Measurements from ENCODE around the gene SPTBN5. TPM values are rescaled to one million over a fixed set of nuclear protein-coding genes. Genes with fewer than 3 reads are reported as not detected.

The SPTBN5 gene
- total RNA-seq, 1 experiment from 2014 or later, result 1.2 TPM

DNA sequence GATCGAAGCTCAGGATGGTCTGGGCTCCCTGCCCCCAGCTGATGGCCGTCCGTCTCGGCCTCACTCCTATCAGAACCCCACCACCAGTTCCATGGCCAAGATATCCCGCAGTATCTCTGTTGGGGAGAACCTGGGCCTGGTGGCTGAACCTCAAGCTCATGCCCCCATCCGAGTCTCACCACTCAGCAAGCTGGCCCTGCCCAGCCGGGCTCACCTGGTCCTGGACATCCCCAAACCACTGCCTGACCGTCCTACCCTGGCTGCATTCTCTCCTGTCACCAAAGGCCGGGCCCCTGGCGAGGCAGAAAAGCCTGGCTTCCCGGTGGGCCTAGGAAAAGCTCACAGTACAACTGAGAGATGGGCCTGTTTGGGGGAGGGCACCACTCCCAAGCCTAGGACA is 70.4 kb downstream of the SPTBN5 start:
- no peaks in the 10 kb centered on the region for H3K27me3 Mint-ChIP-seq (ENCODE audit: low read depth)
- ATAC-seq (no peak), DNase-seq (ENCODE audit: low spot score) (no peak)
- POLR2A ChIA-PET, result interaction anchor here (0.7 kb wide), 1 partner anchor 31 kb away, joined by 3 read pairs; no protein-coding TSS in a partner anchor
- no peak overlapping the region for H3K4me3 Mint-ChIP-seq
- H3K36me3 Mint-ChIP-seq, result no peaks in the 10 kb centered on the region
- H3K27ac Mint-ChIP-seq, result no peak overlapping the region
- CTCF ChIA-PET, result interaction anchor here (0.6 to 3.7 kb wide), 3 partner anchors 13 to 50 kb away, joined by 3 to 30 read pairs (median 3); partner anchors contain the start of gene MAPKBP1
- H3K9me3 Mint-ChIP-seq, result no peaks in the 10 kb centered on the region
- TF ChIP-seq, protein P1, sequence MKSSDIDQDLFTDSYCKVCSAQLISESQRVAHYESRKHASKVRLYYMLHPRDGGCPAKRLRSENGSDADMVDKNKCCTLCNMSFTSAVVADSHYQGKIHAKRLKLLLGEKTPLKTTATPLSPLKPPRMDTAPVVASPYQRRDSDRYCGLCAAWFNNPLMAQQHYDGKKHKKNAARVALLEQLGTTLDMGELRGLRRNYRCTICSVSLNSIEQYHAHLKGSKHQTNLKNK (CRISPR knock-in tag; IDR thresholded peaks at IDR 0.05), result no peak
- TF ChIP-seq, protein P2, sequence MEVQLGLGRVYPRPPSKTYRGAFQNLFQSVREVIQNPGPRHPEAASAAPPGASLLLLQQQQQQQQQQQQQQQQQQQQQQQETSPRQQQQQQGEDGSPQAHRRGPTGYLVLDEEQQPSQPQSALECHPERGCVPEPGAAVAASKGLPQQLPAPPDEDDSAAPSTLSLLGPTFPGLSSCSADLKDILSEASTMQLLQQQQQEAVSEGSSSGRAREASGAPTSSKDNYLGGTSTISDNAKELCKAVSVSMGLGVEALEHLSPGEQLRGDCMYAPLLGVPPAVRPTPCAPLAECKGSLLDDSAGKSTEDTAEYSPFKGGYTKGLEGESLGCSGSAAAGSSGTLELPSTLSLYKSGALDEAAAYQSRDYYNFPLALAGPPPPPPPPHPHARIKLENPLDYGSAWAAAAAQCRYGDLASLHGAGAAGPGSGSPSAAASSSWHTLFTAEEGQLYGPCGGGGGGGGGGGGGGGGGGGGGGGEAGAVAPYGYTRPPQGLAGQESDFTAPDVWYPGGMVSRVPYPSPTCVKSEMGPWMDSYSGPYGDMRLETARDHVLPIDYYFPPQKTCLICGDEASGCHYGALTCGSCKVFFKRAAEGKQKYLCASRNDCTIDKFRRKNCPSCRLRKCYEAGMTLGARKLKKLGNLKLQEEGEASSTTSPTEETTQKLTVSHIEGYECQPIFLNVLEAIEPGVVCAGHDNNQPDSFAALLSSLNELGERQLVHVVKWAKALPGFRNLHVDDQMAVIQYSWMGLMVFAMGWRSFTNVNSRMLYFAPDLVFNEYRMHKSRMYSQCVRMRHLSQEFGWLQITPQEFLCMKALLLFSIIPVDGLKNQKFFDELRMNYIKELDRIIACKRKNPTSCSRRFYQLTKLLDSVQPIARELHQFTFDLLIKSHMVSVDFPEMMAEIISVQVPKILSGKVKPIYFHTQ (CRISPR knock-in tag; IDR thresholded peaks at IDR 0.05), result no peak
- no peak for TF ChIP-seq JUN (CRISPR knock-in tag; IDR thresholded peaks at IDR 0.05)
- TF ChIP-seq TP53 (CRISPR knock-in tag; IDR thresholded peaks at IDR 0.05), result no peak
- TF ChIP-seq, protein P3, sequence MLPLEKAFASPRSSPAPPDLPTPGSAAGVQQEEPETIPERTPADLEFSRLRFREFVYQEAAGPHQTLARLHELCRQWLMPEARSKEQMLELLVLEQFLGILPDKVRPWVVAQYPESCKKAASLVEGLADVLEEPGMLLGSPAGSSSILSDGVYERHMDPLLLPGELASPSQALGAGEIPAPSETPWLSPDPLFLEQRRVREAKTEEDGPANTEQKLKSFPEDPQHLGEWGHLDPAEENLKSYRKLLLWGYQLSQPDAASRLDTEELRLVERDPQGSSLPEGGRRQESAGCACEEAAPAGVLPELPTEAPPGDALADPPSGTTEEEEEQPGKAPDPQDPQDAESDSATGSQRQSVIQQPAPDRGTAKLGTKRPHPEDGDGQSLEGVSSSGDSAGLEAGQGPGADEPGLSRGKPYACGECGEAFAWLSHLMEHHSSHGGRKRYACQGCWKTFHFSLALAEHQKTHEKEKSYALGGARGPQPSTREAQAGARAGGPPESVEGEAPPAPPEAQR (CRISPR knock-in tag; IDR thresholded peaks at IDR 0.05), result no peak
- TF ChIP-seq, protein P4, sequence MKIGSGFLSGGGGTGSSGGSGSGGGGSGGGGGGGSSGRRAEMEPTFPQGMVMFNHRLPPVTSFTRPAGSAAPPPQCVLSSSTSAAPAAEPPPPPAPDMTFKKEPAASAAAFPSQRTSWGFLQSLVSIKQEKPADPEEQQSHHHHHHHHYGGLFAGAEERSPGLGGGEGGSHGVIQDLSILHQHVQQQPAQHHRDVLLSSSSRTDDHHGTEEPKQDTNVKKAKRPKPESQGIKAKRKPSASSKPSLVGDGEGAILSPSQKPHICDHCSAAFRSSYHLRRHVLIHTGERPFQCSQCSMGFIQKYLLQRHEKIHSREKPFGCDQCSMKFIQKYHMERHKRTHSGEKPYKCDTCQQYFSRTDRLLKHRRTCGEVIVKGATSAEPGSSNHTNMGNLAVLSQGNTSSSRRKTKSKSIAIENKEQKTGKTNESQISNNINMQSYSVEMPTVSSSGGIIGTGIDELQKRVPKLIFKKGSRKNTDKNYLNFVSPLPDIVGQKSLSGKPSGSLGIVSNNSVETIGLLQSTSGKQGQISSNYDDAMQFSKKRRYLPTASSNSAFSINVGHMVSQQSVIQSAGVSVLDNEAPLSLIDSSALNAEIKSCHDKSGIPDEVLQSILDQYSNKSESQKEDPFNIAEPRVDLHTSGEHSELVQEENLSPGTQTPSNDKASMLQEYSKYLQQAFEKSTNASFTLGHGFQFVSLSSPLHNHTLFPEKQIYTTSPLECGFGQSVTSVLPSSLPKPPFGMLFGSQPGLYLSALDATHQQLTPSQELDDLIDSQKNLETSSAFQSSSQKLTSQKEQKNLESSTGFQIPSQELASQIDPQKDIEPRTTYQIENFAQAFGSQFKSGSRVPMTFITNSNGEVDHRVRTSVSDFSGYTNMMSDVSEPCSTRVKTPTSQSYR (CRISPR knock-in tag; IDR thresholded peaks at IDR 0.05), result no peak
- TF ChIP-seq NFYB (CRISPR knock-in tag; conservative IDR thresholded peaks at IDR 0.05; ENCODE audit: low read depth), result no peak
- TF ChIP-seq SMAD4 (CRISPR knock-in tag; IDR thresholded peaks at IDR 0.05), result no peak
- TF ChIP-seq RELA (CRISPR knock-in tag; IDR thresholded peaks at IDR 0.05; ENCODE audit: borderline replicate concordance), result no peak
- no peak for TF ChIP-seq OVOL2 (CRISPR knock-in tag; IDR thresholded peaks at IDR 0.05; ENCODE audit: borderline replicate concordance)
- TF ChIP-seq, protein P5, sequence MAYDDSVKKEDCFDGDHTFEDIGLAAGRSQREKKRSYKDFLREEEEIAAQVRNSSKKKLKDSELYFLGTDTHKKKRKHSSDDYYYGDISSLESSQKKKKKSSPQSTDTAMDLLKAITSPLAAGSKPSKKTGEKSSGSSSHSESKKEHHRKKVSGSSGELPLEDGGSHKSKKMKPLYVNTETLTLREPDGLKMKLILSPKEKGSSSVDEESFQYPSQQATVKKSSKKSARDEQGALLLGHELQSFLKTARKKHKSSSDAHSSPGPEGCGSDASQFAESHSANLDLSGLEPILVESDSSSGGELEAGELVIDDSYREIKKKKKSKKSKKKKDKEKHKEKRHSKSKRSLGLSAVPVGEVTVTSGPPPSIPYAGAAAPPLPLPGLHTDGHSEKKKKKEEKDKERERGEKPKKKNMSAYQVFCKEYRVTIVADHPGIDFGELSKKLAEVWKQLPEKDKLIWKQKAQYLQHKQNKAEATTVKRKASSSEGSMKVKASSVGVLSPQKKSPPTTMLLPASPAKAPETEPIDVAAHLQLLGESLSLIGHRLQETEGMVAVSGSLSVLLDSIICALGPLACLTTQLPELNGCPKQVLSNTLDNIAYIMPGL (CRISPR knock-in tag; IDR thresholded peaks at IDR 0.05), result no peak
- TF ChIP-seq, protein P6, sequence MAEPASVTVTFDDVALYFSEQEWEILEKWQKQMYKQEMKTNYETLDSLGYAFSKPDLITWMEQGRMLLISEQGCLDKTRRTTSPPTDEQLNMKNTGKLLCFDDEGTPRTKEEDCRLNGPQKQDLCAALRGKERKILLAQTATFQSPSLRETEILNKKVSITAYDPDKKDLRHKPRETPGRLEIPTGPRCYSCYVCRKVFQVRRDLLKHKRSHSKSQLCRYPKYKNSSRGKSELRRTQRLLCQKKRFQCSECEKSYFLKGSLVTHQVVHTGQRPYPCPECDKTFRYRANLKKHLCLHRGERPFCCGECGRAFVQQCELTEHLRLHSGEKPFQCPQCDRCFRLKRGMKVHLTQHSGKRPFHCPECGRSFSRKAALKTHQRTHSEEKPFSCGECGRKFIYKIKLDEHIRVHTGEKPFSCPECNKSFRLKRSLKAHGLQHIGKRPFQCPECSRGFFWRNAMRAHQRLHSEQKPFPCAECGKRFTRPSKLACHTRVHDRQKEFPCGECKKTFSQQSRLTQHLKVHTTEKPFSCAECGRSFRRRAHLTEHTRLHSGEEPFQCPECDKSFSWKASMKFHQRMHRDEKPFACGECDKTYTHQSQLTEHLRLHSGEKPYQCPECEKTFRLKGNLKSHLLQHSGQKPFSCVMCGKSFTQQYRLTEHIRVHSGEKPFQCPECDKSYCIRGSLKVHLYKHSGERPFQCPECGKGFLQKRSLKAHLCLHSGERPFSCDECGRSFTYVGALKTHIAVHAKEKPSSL (CRISPR knock-in tag; conservative IDR thresholded peaks at IDR 0.05), result no peak
- H3K4me1 Mint-ChIP-seq, result peaks cover 1% of the 10 kb centered on the region

DNA sequence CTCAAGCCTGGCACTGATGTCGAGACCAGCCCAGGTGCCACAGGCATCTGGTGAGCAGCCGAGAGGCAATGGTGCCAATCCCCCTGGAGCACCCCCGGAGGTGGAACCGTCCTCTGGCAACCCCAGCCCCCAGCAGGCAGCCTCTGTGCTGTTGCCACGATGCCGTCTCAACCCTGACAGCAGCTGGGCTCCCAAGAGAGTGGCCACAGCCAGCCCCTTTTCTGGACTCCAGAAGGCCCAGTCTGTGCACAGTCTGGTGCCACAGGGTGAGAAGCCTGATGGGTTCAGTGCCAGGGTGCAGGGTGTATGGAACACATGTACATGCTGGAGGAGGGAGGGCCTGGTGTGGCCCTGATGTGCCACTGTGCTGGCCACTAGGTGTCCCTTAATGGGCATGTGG is 70.9 kb downstream of the SPTBN5 start:
- Mint-ChIP-seq H3K27me3 (ENCODE audit: low read depth) (no peaks in the 10 kb centered on the region), H3K27ac (no peak overlapping the region), H3K36me3 (no peaks in the 10 kb centered on the region), H3K4me3 (no peak overlapping the region), H3K4me1 (no peaks in the 10 kb centered on the region), H3K9me3 (no peaks in the 10 kb centered on the region)
- POLR2A ChIA-PET, result no interaction called here
- ATAC-seq (no peak), DNase-seq (ENCODE audit: low spot score) (no peak)
- CTCF ChIA-PET, result interaction anchor here (0.9 to 3.7 kb wide), 2 partner anchors 13 to 49 kb away, joined by 3 to 30 read pairs; partner anchors contain the start of gene MAPKBP1
- no peak for TF ChIP-seq FOXJ3 (CRISPR knock-in tag; IDR thresholded peaks at IDR 0.05; ENCODE audit: borderline replicate concordance)
- TF ChIP-seq ZNF219 (CRISPR knock-in tag; IDR thresholded peaks at IDR 0.05; ENCODE audit: borderline replicate concordance), result no peak
- TF ChIP-seq, protein P7, sequence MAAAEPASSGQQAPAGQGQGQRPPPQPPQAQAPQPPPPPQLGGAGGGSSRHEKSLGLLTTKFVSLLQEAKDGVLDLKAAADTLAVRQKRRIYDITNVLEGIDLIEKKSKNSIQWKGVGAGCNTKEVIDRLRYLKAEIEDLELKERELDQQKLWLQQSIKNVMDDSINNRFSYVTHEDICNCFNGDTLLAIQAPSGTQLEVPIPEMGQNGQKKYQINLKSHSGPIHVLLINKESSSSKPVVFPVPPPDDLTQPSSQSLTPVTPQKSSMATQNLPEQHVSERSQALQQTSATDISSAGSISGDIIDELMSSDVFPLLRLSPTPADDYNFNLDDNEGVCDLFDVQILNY (CRISPR knock-in tag; IDR thresholded peaks at IDR 0.05), result no peak
- TF ChIP-seq SMAD3 (CRISPR knock-in tag; IDR thresholded peaks at IDR 0.05; ENCODE audit: borderline replicate concordance), result no peak
- TF ChIP-seq, protein P8, sequence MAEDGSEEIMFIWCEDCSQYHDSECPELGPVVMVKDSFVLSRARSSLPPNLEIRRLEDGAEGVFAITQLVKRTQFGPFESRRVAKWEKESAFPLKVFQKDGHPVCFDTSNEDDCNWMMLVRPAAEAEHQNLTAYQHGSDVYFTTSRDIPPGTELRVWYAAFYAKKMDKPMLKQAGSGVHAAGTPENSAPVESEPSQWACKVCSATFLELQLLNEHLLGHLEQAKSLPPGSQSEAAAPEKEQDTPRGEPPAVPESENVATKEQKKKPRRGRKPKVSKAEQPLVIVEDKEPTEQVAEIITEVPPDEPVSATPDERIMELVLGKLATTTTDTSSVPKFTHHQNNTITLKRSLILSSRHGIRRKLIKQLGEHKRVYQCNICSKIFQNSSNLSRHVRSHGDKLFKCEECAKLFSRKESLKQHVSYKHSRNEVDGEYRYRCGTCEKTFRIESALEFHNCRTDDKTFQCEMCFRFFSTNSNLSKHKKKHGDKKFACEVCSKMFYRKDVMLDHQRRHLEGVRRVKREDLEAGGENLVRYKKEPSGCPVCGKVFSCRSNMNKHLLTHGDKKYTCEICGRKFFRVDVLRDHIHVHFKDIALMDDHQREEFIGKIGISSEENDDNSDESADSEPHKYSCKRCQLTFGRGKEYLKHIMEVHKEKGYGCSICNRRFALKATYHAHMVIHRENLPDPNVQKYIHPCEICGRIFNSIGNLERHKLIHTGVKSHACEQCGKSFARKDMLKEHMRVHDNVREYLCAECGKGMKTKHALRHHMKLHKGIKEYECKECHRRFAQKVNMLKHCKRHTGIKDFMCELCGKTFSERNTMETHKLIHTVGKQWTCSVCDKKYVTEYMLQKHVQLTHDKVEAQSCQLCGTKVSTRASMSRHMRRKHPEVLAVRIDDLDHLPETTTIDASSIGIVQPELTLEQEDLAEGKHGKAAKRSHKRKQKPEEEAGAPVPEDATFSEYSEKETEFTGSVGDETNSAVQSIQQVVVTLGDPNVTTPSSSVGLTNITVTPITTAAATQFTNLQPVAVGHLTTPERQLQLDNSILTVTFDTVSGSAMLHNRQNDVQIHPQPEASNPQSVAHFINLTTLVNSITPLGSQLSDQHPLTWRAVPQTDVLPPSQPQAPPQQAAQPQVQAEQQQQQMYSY (CRISPR knock-in tag; IDR thresholded peaks at IDR 0.05), result no peak
- TF ChIP-seq, protein P1 (CRISPR knock-in tag; IDR thresholded peaks at IDR 0.05), result no peak
